Psoas muscle (tissue), 8 donors: ENCODE results near the gene HTR3D. TPM values are rescaled to one million over a fixed set of nuclear protein-coding genes. Genes with fewer than 3 reads are reported as not detected.

ENCODE experiments used
- ATAC-seq, 4 donors: fragments of 200-7000 bp; cut with Tn5 transposase; one replicate each; pipeline ENCODE4 v1.9.1; 2020; ENCODE audit warnings: moderate library complexity in 3 of 4, mild to moderate bottlenecking in 2 of 4
- DNase-seq, 2 donors: peaks; one replicate each; pipeline ENCODE4 v3.0.0-alpha.2; 2020
- H3K27ac ChIP-seq: fragments of 200-600 bp; one replicate; pipeline ENCODE4 v1.8.0; 2022
- H3K27me3 ChIP-seq, 3 donors: fragments of 200-600 bp in 1 of 3; one replicate each; pipeline versions ENCODE4 v1.6.1 to v1.8.0; 2013 to 2022; ENCODE audit warnings: low read length in 2 of 3, mild to moderate bottlenecking in 2 of 3, moderate library complexity in 1 of 3; ENCODE audit not compliant: insufficient read depth in 3 of 3
- H3K36me3 ChIP-seq, 2 donors: fragments of 200-600 bp in 1 of 2; one replicate each; pipeline versions ENCODE4 v1.6.1 to v1.8.0; 2013 to 2022; ENCODE audit warnings: low read depth in 1 of 2, mild to moderate bottlenecking in 1 of 2, moderate library complexity in 1 of 2; ENCODE audit not compliant: insufficient read depth in 1 of 2
- H3K4me1 ChIP-seq: fragments of 200-600 bp; one replicate; pipeline ENCODE4 v1.8.0; 2022
- H3K4me3 ChIP-seq: fragments of 200-600 bp; one replicate; pipeline ENCODE4 v1.8.0; 2022; ENCODE audit warnings: mild to moderate bottlenecking
- H3K9me3 ChIP-seq: fragments of 200-600 bp; one replicate; pipeline ENCODE4 v1.8.0; 2022
- CTCF ChIP-seq: fragments of 200-600 bp; IDR thresholded peaks from one replicate; pipeline ENCODE4 v1.8.0; 2022; ENCODE audit warnings: antibody characterized with exemption
- WGBS, 3 donors: extraction: QIAGEN DNeasy Blood & Tissue Kit; methylation state at CpG; one replicate each; pipeline versions ENCODE4 v1.1.6 to v1.1.7; 2013; 5-methylcytosine and 5-hydroxymethylcytosine counted together
- intact Hi-C, 2 donors: fragments of 100-400 bp; cut with DNase I; formaldehyde crosslinking; loops; one replicate each; pipeline versions ENCODE4 v1.11.0 to v1.14.2; 2022
- polyA plus RNA-seq, 3 donors: library from polyadenylated mRNA; stranded (reverse); fragments of 200-250 nt; gene quantifications; one replicate each; pipeline ENCODE4 v1.2.3, GENCODE V29; 2013
- total RNA-seq, 4 donors: library from RNA; stranded (reverse); fragmentation: NEBNext Ultra II Directional in 2 of 4; extraction: Animal tissue kit (Norgen Biotek cat#: 25700) in 2 of 4; gene quantifications; one replicate each; pipeline versions ENCODE4 v1.2.1 to v1.2.4, GENCODE V29; 2021 to 2023
- donor health status: healthy with polysubstance abuse.
- donor health status: DM: no; HTN: no; CAD: no; lungs with moderate emphysema.
- donor health status: Bipolar disorder and iron deficiency.
- donor health status: healthy.
- donor health status: DM: yes; HTN: yes; CAD: no.
- donor health status: DM: no; HTN: no; CAD: no.
- donor health status: DM: no; HTN: no; CAD: no.
- donor health status: DM: yes; HTN: yes; CAD: no.

HTR3D gene
- total and polyA plus RNA-seq, 7 donors, result not detected

- DNase-seq, result no peak
- Histone ChIP-seq H3K36me3 (no peaks in the 10 kb centered on the region), H3K4me3 (no peak overlapping the region), H3K27me3 (no peaks in the 10 kb centered on the region), H3K27ac (no peak overlapping the region), H3K9me3 (no peaks in the 10 kb centered on the region), H3K4me1 (no peaks in the 10 kb centered on the region)
- 65 to 71% (median 67%) methylated on average over 5 of the region's 5 CpGs for WGBS, 3 donors
- no peak for ATAC-seq
- intact Hi-C loops, result no loop called here
- no peak for TF ChIP-seq CTCF
Measured at GRCh38 chr3:184039414-184039813, 7.9 kb downstream of the HTR3D start.

DNA sequence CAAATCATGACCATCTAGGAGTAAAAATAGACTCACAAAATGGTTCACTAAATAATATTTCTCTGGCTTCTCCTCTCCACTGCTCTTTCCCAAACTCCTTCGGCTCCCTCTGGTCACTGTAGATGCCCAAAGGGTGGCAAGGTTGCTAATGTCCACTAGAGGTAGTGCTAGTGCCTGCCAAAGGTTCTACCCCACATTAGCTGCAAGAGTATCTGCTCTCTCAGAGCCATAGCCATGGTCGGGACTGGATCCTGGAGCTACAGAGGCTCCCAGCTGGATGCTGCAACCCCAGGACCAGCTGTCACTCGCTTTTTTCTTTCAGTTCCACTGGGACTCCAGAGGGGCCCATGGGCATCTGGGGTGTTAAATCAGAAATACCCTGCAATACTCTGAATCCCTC lies 8.5 kb downstream of the HTR3D start:
- Histone ChIP-seq H3K27ac (no peak overlapping the region), H3K9me3 (no peaks in the 10 kb centered on the region), H3K4me3 (no peak overlapping the region), H3K36me3 (no peaks in the 10 kb centered on the region), H3K27me3 (no peaks in the 10 kb centered on the region), H3K4me1 (no peaks in the 10 kb centered on the region)
- DNase-seq (no peak), ATAC-seq (peak; percentile 56 to 88 (median 68))
- peak; percentile 37 for TF ChIP-seq CTCF
- intact Hi-C loops, result no loop called here
- 27 to 32% (median 27%) methylated on average over 3 of the region's 3 CpGs for WGBS, 3 donors

DNA sequence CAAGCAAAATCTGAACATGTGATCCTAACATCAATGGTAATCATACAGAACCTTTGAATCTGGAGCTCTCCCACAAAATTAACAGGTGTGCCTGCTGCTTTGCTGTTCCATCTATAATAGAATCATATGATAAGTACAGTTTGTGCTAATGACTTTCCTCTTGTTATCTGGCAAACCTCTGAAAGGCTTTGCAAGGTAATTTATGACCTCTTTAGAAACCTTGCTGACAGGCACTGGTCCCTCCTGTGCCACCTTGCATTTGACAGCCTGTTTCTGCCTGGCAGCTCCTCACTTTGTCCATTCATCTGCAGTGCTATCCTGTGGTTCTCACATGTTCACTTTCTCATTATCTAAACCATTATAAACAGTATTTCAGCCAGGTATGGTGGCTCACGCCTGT lies 11.1 kb downstream of the HTR3D start:
- H3K9me3 ChIP-seq, result no peaks in the 10 kb centered on the region
- DNase-seq (no peak), ATAC-seq (no peak)
- H3K27me3 ChIP-seq, result no peaks in the 10 kb centered on the region
- 84 to 100% (median 96%) methylated on average over 1 of the region's 1 CpG for WGBS, 3 donors
- H3K4me3 ChIP-seq, result no peak overlapping the region
- no peak for TF ChIP-seq CTCF
- no peaks in the 10 kb centered on the region for H3K4me1 ChIP-seq
- H3K36me3 ChIP-seq, result no peaks in the 10 kb centered on the region
- no peak overlapping the region for H3K27ac ChIP-seq
- intact Hi-C loops, result no loop called here

DNA sequence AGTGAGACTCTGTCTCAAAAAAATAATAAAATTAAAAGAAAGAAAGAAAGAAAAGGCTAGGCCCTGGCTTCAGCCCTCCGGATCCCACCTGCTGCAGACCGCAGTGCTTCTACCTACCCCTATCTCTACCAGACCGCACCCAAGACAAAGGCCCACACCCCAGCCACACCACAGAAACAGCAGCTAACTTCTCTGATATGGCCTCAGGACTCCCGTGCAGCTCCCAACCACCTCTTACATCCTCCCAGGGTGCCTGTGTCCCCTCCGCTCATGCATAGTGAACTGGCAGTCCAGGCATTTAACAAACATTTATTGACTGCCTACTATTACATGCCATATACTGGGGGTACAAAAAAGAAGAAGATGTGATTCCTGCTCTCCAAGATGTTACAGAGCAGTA lies 14.5 kb downstream of the HTR3D start:
- DNase-seq (no peak), ATAC-seq (no peak)
- no peak overlapping the region for H3K4me3 ChIP-seq
- no peaks in the 10 kb centered on the region for H3K4me1 ChIP-seq
- H3K27ac ChIP-seq, result no peak overlapping the region
- no peaks in the 10 kb centered on the region for H3K36me3 ChIP-seq
- intact Hi-C loops, result no loop called here
- no peaks in the 10 kb centered on the region for H3K27me3 ChIP-seq
- no peak for TF ChIP-seq CTCF
- 89 to 91% (median 89%) methylated on average over 5 of the region's 5 CpGs for WGBS, 3 donors
- H3K9me3 ChIP-seq, result no peaks in the 10 kb centered on the region

GRCh38 chr3:184050217-184050847 lies 18.8 kb downstream of the HTR3D start:
- Histone ChIP-seq H3K4me3 (no peak overlapping the region), H3K27ac (no peak overlapping the region), H3K4me1 (no peaks in the 10 kb centered on the region), H3K36me3 (no peaks in the 10 kb centered on the region), H3K27me3 (no peaks in the 10 kb centered on the region), H3K9me3 (no peaks in the 10 kb centered on the region)
- intact Hi-C loops, result no loop called here
- no peak for DNase-seq
- TF ChIP-seq CTCF, result no peak
- WGBS, 3 donors, result 81 to 89% (median 85%) methylated on average over 7 of the region's 7 CpGs
- ATAC-seq, result no peak
